Occipital lobe (tissue), 2 donors: Measurements from ENCODE around the gene PPP4C. TPM values are rescaled to one million over a fixed set of nuclear protein-coding genes. Genes with fewer than 3 reads are reported as not detected.
"Not testable (repeated sequence)": the region's sequence is repeated elsewhere in the genome, so short reads cannot be mapped to it uniquely, and the experiment has no call there.

Experiments used
- DNase-seq: peaks from one replicate; lab custom pipeline; 2025; lab: John Stamatoyannopoulos, UW
- total RNA-seq: library from RNA; depleted of rRNA; stranded (reverse); fragments of >200 nt; gene quantifications from one replicate; pipeline ENCODE4 v1.2.3, GENCODE V29; 2014

PPP4C gene
- total RNA-seq, 1 donor from 2014 or later, result 81.4 TPM

DNA sequence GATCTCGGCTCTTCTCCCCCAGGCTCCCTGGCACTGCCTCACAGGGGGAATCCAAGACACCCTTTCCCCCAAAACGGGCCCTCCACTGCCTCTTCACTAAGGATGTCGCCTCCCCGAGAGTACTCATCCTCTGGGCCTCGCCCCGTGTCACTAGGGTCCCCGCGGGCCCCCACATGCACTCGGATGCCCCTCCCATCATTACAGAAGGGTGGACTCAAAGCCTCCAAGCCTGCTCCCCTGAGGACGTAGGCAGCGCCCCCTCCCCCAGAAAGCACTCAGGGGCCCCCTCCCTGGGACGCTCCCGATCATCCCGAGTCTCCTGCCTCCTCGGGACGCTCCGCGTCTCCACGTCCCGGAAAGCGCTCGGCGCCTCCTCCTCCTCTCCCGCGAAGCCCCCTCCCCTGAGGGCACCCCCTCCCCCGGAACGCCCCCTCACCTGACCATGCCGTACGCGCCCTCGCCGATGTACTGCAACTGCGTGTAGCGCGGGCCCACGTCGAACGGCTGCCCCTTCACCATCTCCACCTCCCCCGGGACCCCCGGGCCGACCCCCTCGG, 46.9 kb downstream of the PPP4C start:
- DNase-seq, result no peak

DNA sequence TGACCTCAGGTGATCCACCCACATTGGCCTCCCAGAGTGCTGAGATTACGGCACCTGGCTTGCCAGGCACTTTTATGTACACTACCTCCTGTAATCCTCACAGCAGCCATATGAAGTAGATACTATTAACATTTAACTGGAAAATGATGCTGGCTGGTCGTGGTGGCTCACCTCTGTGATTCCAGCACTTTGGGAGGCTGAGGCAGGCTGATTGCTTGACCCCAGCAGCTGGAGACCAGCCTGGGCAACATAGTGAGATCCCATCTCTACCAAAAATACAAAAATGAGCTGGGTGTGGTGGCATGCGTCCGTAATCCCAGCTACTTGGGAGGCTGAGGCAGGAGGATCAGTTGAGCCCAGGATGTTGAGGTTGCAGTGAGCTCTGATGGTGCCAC, 49.2 kb downstream of the PPP4C start:
- DNase-seq, result no peak

DNA sequence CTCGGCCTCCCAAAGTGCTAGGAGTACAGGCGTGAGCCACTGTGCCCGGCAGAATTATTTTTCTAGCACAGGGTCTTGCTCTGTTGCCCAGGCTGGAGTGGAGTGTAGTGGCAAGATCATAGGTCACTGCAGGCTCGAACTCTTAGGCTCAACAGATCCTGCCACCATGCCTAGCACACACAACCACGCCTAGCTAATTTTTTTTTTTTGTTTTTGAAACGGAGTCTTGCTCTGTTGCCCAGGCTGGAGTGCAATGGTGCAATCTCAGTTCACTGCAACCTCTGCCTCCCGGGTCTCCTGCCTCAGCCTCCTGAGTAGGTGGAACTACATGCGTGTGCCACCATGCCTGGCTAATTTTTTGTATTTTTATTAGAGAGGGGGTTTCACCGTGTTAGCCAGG, 49.9 kb downstream of the PPP4C start:
- not testable (repeated sequence) for DNase-seq

DNA sequence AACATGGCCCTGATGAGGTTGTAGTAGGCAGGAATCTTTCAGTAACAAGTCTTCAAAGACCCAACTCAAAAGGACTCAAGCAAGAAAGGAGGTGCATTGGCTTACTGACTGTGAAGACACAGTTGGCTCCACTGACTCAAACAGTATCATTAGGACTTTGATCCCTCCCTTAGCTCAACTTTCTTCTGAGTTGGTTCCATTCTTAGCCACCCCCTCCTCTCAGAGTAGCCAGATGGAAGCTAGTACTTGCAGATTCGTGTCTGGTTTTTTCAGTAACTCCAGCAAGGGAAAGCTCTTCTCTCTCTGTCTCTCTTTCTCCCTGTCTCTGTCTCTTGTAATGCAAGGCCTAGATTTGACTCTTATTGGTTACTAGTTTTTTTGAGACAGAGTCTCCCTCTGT, 52.2 kb downstream of the PPP4C start:
- DNase-seq, result no peak

DNA sequence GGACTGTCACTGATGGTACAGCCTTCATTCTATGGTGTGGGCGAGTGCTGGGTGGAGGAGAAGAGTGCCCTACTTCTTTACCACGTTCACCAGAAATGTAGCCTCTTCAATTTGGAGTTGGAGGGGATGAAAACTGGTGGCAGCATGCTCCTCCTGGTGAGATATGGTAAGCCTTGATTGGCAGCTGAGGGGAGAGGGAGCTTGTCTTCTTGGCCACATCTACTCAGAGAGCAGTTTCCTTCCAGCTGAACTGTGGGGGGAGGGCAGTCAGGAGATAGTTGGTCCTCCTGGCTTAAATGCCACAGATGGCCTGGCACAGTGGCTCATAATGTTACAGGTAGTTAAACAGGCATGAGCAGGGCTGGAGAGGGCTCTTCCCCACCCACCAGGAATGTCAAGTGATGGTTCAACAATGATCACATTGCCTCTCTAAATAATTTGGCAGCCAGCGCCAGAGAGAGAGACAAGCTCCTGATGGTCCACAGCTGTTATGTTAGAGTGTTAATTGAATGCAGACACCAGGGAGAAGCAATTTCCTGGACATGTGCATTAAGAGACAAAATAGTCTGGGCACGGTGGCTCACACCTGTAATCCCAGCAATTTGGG, 56.2 kb downstream of the PPP4C start:
- no peak for DNase-seq

DNA sequence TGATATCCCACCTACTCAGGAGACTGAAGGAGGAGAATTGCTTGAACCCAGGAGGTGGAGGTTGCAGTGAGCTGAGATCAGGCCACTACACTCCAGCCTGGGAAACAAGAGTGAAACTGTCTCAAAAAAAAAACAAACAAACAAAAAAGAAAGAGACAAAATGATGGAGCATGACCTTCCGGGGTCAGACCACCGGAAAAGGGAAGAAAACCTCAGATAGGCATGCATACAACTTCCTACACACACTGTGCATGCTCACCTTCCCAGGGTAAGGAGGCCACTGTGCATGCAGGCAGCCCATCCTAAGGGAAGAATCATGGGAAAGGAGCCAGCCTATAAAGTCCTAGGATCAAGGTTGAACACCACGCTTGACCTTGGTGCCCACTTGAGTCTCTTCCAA, 56.8 kb downstream of the PPP4C start:
- no peak for DNase-seq

Other genes starting within 250 kb of the PPP4C start
- 47.1 TPM for gene CDIPT, start 212.8 kb upstream of the PPP4C start, total RNA-seq
- 32.1 TPM for gene SEZ6L2, start 176.4 kb upstream of the PPP4C start, total RNA-seq
- gene ASPHD1, start 175.5 kb upstream of the PPP4C start, total RNA-seq, result 17.2 TPM
- 15.6 TPM for gene KCTD13, start 149.8 kb upstream of the PPP4C start, total RNA-seq
- gene TMEM219, start 113.9 kb upstream of the PPP4C start, total RNA-seq, result 22.5 TPM
- 49.8 TPM for gene TAOK2, start 102.1 kb upstream of the PPP4C start, total RNA-seq
- gene HIRIP3, start 80.4 kb upstream of the PPP4C start, total RNA-seq, result 13.1 TPM
- gene INO80E, start 79.8 kb upstream of the PPP4C start, total RNA-seq, result 27.8 TPM
- 10.5 TPM for gene DOC2A, start 65.0 kb upstream of the PPP4C start, total RNA-seq
- gene C16orf92, start 52.8 kb upstream of the PPP4C start, total RNA-seq, result not detected
- 12.5 TPM for gene TLCD3B, start 44.7 kb upstream of the PPP4C start, total RNA-seq
- 57.4 TPM for gene ALDOA, start 10.2 kb upstream of the PPP4C start, total RNA-seq
- 0.16 TPM for gene TBX6, start 15.9 kb downstream of the PPP4C start, total RNA-seq
- 21.1 TPM for gene YPEL3, start 20.2 kb downstream of the PPP4C start, total RNA-seq
- 0.47 TPM for gene GDPD3, start 37.5 kb downstream of the PPP4C start, total RNA-seq
- 25.7 TPM for gene MAPK3, start 47.2 kb downstream of the PPP4C start, total RNA-seq
- 15.9 TPM for gene CORO1A, start 107.6 kb downstream of the PPP4C start, total RNA-seq
- 12.5 TPM for gene BOLA2B, start 117.7 kb downstream of the PPP4C start, total RNA-seq
- gene SLX1A, start 117.9 kb downstream of the PPP4C start, total RNA-seq, result 13.9 TPM
- 2.3 TPM for gene SULT1A3, start 123.3 kb downstream of the PPP4C start, total RNA-seq
- gene NPIPB13, start 172.5 kb downstream of the PPP4C start, total RNA-seq, result 0.78 TPM